K562 (cell line): ENCODE results near the gene PGPEP1. TPM values are rescaled to one million over a fixed set of nuclear protein-coding genes. Genes with fewer than 3 reads are reported as not detected.
A peak's percentile ranks its signal among the peaks of the same experiment; 100 is the strongest.

Experiments
- CHAMP1 ChIP-seq: fragments of 450-650 bp; IDR thresholded peaks from 2 replicates; pipeline ENCODE4 v1.6.1; 2016; ENCODE audit warnings: mild to moderate bottlenecking
- CHD1 ChIP-seq: fragments of 200-600 bp; sonication (generic); IDR thresholded peaks from one replicate; pipeline ENCODE4 v1.6.1; 2012; ENCODE audit warnings: mild to moderate bottlenecking, moderate library complexity, low read length, inconsistent platforms
- GTF3C2 ChIP-seq: IDR thresholded peaks from 3 replicates; pipeline ENCODE4 v1.6.1; 2011; ENCODE audit warnings: borderline replicate concordance, mild to moderate bottlenecking, moderate library complexity; ENCODE audit not compliant: insufficient read length; ENCODE audit errors: extremely low read depth
- HES1 ChIP-seq: fragments of 450-650 bp; IDR thresholded peaks from 2 replicates; pipeline ENCODE4 v1.6.1; 2016; ENCODE audit warnings: low read depth, mild to moderate bottlenecking, moderate library complexity
- IFI16 ChIP-seq: fragments of 250-450 bp; sonication (Bioruptor Pico); IDR thresholded peaks from 2 replicates; pipeline ENCODE4 v2.1.2; 2022; ENCODE audit warnings: mild to moderate bottlenecking, inconsistent platforms
- JUN ChIP-seq, 2 experiments: sonication (generic) in 1 of 2; formaldehyde crosslinking in 1 of 2; IDR thresholded peaks; 2 replicates each; pipeline versions ENCODE4 v1.6.1 to v1.8.0; 2012 to 2022; ENCODE audit warnings: borderline replicate concordance in 2 of 2, mild to moderate bottlenecking in 2 of 2, improper control_type of control experiment in 1 of 2, low read depth in 1 of 2, low read length in 1 of 2, missing genetic modification reagents in 1 of 2
- MYC ChIP-seq, 2 experiments: fragments of 250-450 bp in 1 of 2; sonication (Bioruptor Pico) in 1 of 2; IDR thresholded peaks; 2 replicates each; pipeline versions ENCODE4 v1.5.1 to v1.6.1; 2012 to 2021; ENCODE audit warnings: low read depth in 2 of 2, borderline replicate concordance in 1 of 2, improper control_type of control experiment in 1 of 2, low read length in 1 of 2, mild to moderate bottlenecking in 1 of 2, moderate library complexity in 1 of 2
- TBL1XR1 ChIP-seq, 2 experiments: IDR thresholded peaks; 2 replicates each; pipeline ENCODE4 v1.6.1; 2012; ENCODE audit warnings: improper control_type of control experiment in 2 of 2, low read length in 2 of 2, mild to moderate bottlenecking in 1 of 2
- ZBTB43 ChIP-seq: sonication (generic); formaldehyde crosslinking; IDR thresholded peaks from 2 replicates; pipeline ENCODE4 v1.8.0; 2023; ENCODE audit warnings: mild to moderate bottlenecking, missing genetic modification reagents
- ZBTB5 ChIP-seq: fragments of 450-650 bp; IDR thresholded peaks from 2 replicates; pipeline ENCODE4 v1.6.1; 2017; ENCODE audit warnings: antibody characterized with exemption
- ZFP30 ChIP-seq: fragments of 250-450 bp; sonication (Bioruptor Pico); IDR thresholded peaks from 2 replicates; pipeline ENCODE4 v1.8.0; 2022; ENCODE audit warnings: moderate library complexity, mild to moderate bottlenecking, inconsistent platforms, borderline replicate concordance
- ZFP91 ChIP-seq: sonication (generic); formaldehyde crosslinking; IDR thresholded peaks from 2 replicates; pipeline ENCODE4 v1.8.0; 2022; ENCODE audit warnings: mild to moderate bottlenecking, missing genetic modification reagents
- ZNF316 ChIP-seq: fragments of 450-650 bp; IDR thresholded peaks from 2 replicates; pipeline ENCODE4 v1.6.1; 2016
- ZNF717 ChIP-seq: fragments of 250-450 bp; sonication (Bioruptor Pico); IDR thresholded peaks from 2 replicates; pipeline ENCODE4 v1.5.0; 2021
- polyA plus RNA-seq, 8 experiments: library from polyadenylated mRNA; depleted of rRNA in 4 of 8; stranded (reverse) in 5 of 8; unstranded in 3 of 8; fragments of >200 nt; fragmentation: Nextera tagmentation in 2 of 8; fragmentation: Illumina TruSeq in 1 of 8; extraction: Ambion mirVana in 2 of 8; extraction: Trizol in 1 of 8; gene quantifications; 2 replicates each; pipeline versions ENCODE4 v1.2.1 to v1.2.3, GENCODE V29; 2011 to 2014; ENCODE audit warnings: inconsistent platforms in 1 of 8, missing spikeins in 1 of 8
- total RNA-seq, 7 experiments: library from RNA; depleted of rRNA in 6 of 7; stranded (reverse); fragments of >200 nt in 6 of 7; fragmentation: Illumina TruSeq in 2 of 7; extraction: Trizol in 2 of 7; gene quantifications; 2 replicates each; pipeline versions ENCODE4 v1.2.1 to v1.2.3, GENCODE V29; 2011 to 2021; ENCODE audit warnings: low replicate concordance in 1 of 7

PGPEP1 gene
- total and polyA plus RNA-seq, 9 of the 15 experiments (the other 6 are each of a cell fraction or from before 2014, with no cell fraction given) = 10.0 to 69.6 (median 33.5) TPM

- TF ChIP-seq CHAMP1 (no peak), ZNF717 (no peak), ZFP91 (CRISPR knock-in tag) (no peak), ZNF316 (peak; percentile 62; the same call in 1 of the 2 replicates), JUN (IDR thresholded peaks at IDR 0.05; ENCODE audit: borderline replicate concordance, low read depth, low read length) (peak; percentile 98), JUN (CRISPR knock-in tag; IDR thresholded peaks at IDR 0.05; ENCODE audit: borderline replicate concordance) (peak; percentile 92; the same call in 1 of the 2 replicates), GTF3C2 (no peak), MYC (IDR thresholded peaks at IDR 0.05; ENCODE audit: low read depth, low read length) (peak; percentile 66; the same call in 1 of the 2 replicates), MYC (CRISPR knock-in tag; IDR thresholded peaks at IDR 0.05; ENCODE audit: borderline replicate concordance, low read depth) (peak; percentile 18; the same call in 1 of the 2 replicates), ZFP30 (CRISPR knock-in tag) (no peak), TBL1XR1 (IDR thresholded peaks at IDR 0.05; ENCODE audit: low read length in 2 of 2) (peak in 1 of 2 experiments; percentile 87; a peak in 2 of 4 replicates), CHD1 (no peak), IFI16 (0 out of 2 replicates have a peak, but pooled peaks have one; percentile 5), HES1 (peak; percentile 58), ZBTB43 (no peak), ZBTB5 (no peak)
Observed at GRCh38 chr19:18364826-18365528, 24.6 kb downstream of the PGPEP1 start (continued).
